ENCODE data around the gene B4GALT5.

The B4GALT5 gene

GRCh38 chr20:49700411-49701185 lies 13.1 kb downstream of the B4GALT5 start:
- DNase-seq, result peak; percentile 41

GRCh38 chr20:49699200-49699992 lies 14.3 kb downstream of the B4GALT5 start:
- DNase-seq, result peak; percentile 84

DNA sequence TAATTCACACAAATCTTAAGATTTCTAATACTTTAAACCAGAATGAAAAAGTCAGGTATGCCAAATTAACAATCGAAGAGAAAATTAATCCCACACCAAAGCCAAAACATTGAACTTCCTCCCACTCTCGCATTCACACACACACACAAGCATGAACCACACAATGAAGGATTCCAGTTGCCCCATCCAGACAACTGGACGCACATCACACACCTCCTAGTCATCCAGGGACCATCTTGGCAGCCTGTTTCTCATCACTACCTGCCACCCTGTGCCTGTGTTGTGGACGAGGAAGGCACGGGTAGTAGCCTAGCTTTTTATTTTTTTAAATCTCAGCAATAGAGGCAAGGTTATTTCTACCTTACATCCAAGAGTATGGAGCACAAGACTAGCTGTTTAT lies 15.2 kb downstream of the B4GALT5 start:
- no peak for DNase-seq

GRCh38 chr20:49697071-49697470 lies 16.6 kb downstream of the B4GALT5 start:
- DNase-seq, result no peak

GRCh38 chr20:49696594-49696993 lies 17.1 kb downstream of the B4GALT5 start:
- DNase-seq, result no peak

DNA sequence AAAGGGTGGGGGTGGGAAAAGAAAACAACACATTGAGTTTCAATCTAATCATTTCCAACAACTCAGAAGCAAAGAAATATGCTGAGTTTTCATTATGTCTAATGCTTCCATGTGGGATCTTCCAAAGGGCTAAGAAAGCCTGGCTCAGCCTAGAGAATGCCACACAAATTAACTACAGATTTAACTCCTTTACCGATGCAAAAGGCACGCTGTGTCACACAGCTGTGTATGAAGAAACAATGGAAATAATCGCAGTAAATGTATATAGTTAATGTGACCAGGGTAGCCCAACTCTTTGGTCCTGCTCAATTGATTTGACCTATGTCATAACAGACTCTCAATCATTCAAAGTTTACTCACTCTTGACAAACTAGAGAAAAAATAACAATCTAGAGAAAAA lies 17.8 kb downstream of the B4GALT5 start:
- DNase-seq, result no peak

DNA sequence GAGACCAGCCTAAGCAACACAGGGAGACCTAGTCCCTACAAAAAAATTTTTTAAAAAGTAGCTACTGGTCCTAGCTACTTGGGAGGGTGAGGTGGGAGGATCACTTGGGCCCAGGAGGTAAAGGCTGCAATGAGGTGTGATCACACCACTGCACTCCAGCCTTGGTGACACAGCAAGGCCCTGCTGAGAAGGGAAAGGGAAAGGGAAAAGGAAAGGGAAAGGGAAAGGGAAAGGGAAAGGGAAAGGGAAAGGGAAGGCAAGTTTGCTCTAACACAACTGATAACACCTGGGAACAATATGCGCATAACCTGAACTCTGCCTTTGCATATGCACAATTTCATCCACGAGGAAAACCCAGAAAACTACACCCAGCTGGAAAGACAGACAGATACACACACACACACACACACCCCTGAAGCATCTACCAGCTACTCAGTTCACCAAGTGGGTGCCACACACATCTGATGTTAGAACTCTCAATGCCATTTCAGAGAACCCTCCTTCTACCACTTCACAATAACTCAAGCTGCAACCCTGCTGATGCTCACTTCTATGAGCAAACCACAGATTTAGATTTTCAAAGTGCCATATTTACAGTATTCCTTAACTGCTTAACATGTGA lies 19.1 kb downstream of the B4GALT5 start:
- no peak for DNase-seq

GRCh38 chr20:49693435-49694171 lies 20.1 kb downstream of the B4GALT5 start:
- DNase-seq, result no peak

GRCh38 chr20:49692941-49693340 lies 20.7 kb downstream of the B4GALT5 start:
- DNase-seq, result no peak

- DNase-seq, result no peak
Observed at GRCh38 chr20:49691818-49692568, 21.7 kb downstream of the B4GALT5 start.

DNA sequence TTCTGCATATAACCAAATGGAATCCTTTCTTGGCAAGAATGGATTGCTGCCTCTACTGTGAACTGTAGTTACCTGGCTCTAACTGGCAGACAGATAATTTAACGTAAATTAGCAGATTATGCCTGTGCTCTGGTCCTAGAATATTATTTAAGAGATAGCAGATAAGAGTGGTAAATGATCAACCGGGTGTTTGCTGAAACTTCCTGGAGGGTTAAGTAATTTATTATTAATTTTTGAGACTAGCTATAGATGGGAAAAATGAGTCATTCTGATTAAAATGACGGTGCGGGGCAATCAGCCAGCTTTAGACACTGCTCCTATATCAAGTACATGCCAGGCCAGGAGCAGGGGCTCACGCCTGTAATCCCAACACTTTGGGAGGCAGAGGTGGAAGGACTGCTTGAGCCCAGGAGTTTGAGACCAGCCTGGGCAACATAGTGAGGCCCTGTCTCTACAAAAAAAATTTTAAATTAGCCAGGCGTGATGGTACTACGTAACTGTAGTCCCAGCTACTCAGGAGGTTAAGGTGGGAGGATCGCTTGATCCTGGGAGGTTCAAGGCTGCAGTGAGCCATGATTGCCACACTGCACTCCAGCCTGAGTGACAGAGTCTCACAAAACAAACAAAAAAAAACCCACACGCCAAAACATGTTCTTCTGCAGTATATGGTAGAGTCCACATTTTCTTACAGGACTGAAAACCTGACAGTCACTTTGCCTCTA lies 22.6 kb downstream of the B4GALT5 start:
- DNase-seq, result peak; percentile 73

GRCh38 chr20:49687595-49688567 lies 25.8 kb downstream of the B4GALT5 start:
- no peak for DNase-seq

DNA sequence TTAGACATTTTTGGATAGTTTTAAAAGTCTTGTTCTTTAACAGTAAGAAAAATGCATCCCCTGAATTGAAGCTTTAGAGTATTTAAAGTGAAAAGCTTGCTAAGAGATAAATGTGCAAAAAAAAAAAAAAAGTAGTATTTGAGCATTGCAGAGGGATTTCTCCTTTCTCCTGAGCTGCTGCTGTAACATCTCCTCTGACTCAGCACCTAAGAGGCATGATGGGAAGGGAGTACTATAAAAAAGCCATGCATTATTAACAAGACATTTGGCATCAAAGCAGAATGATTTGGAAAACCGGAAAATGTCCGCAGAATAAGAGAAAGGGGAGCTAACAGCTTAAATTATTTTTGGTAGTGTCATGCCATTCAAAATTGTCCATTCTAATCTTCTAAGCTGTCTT lies 27.9 kb downstream of the B4GALT5 start:
- peak; percentile 35 for DNase-seq

- DNase-seq, result no peak
Observed at GRCh38 chr20:49685161-49685601, 28.5 kb downstream of the B4GALT5 start.

- no peak for DNase-seq
Observed at GRCh38 chr20:49684335-49684997, 29.2 kb downstream of the B4GALT5 start.

- no peak for DNase-seq
Observed at GRCh38 chr20:49682798-49683197, 30.9 kb downstream of the B4GALT5 start.

DNA sequence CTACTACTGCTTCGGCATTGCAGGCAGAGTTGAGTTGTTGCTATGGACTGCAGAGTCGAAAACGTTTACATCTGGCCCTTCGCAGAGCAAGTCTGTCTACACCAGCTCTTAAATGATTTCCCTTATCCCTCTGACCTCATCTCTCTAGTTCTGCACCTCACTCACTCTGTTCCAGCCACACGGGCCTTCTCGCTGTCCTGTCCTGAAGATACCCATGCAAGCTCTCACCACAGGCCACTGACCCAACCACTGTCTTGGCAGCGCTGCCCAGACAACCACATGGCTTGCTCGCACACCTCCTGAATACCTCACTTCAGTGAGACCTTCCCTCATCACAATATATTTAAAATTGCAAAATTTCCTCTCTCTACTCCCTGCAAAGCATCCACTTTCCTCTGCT lies 31.4 kb downstream of the B4GALT5 start:
- no peak for DNase-seq

DNA sequence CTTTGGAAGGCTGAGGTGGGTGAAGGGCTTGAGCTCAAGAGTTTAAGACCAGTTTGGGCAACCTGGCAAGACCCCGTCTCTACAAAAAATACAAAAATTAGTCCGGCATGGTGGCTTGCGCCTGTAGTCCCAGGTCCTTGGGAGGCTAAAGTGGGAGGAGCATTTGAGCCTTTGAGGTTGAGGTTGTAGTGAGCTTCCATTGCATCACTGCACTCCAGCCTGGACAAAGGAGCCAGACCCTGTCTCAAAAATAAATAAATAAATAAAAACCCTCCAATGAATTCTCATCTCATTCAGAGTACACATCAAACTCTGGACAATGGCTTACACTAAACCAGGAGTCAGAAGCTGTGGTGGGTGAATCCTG lies 31.8 kb downstream of the B4GALT5 start:
- no peak for DNase-seq

- no peak for DNase-seq
Observed at GRCh38 chr20:49680484-49680883, 33.2 kb downstream of the B4GALT5 start.

- no peak for DNase-seq
Observed at GRCh38 chr20:49679634-49680033, 34.0 kb downstream of the B4GALT5 start.

Measured in kidney glomerular epithelial cell (primary cell).